ENCODE data around the gene PGGT1B. TPM values are rescaled to one million over a fixed set of nuclear protein-coding genes. Genes with fewer than 3 reads are reported as not detected.

PGGT1B gene
- total RNA-seq, 4 donors from 2014 or later, result 5.5 to 13.2 (median 10.4) TPM

DNA sequence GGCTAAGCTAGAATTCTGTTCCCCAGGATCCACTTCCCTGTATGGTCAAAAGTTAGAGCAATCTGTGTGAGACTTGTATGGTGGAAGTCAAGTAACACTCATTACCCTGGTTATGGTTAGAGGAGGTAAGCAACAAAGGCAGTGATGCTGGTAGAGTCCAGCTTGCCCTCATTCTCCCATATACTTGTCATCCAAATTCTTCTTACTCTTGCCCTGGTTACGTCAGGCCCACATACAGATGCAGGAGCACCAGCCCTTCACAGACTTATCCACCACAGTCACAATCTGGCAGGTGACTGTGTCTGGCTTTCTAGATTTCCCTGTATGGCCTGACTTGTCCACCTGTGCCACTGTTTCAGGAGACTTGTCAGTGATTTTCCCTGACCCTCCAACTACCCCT, 35.4 kb downstream of the PGGT1B start:
- Histone ChIP-seq H3K27ac (no peak overlapping the region), H3K9me3 (no peaks in the 10 kb centered on the region), H3K36me3 (peaks cover 0 to 68% (median 2%) of the 10 kb centered on the region in 3 donors), H3K4me1 (no peaks in the 10 kb centered on the region), H3K4me3 (no peak overlapping the region), H3K27me3 (no peaks in the 10 kb centered on the region)
- no peak for DNase-seq (ENCODE audit: low spot score in 2 of 2)
- TF ChIP-seq POLR2A (IDR thresholded peaks at IDR 0.05), result no peak
- TF ChIP-seq CTCF (IDR thresholded peaks at IDR 0.05), result no peak
- no peak for TF ChIP-seq EP300 (IDR thresholded peaks at IDR 0.05)
- WGBS, 2 donors, result 91 to 100% methylated on average over 1 of the region's 1 CpG

DNA sequence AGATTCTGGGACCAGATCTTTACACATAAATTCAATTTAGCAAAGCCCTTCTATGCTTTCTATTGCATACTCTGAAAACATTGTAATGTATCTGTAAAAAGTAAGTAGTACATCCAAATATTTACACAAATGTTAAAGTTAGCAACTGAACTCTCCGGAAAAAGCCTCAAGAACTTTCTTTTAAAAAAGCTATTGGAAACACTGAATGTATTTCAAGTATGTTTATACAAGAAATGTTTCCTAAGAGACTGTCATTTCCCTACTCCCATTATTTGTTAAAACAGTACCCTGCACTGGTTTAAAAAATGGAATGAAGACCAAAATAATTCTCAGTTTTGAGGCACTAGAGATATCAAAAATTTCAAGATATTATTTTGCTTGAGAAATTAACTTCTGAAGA, 48.1 kb downstream of the PGGT1B start:
- H3K36me3 ChIP-seq, result peaks cover 0 to 42% (median 0%) of the 10 kb centered on the region in 3 donors
- no peak overlapping the region for H3K4me3 ChIP-seq
- H3K4me1 ChIP-seq, result no peaks in the 10 kb centered on the region
- H3K27me3 ChIP-seq, result no peaks in the 10 kb centered on the region
- no peak for TF ChIP-seq CTCF (IDR thresholded peaks at IDR 0.05)
- no peak for TF ChIP-seq EP300 (IDR thresholded peaks at IDR 0.05)
- TF ChIP-seq POLR2A (IDR thresholded peaks at IDR 0.05), result no peak
- H3K9me3 ChIP-seq, result peaks cover 0 to 4% (median 0%) of the 10 kb centered on the region in 4 donors
- H3K27ac ChIP-seq, result no peak overlapping the region
- 55 to 68% methylated on average over 1 of the region's 1 CpG for WGBS, 2 donors
- DNase-seq (ENCODE audit: low spot score in 2 of 2), result no peak

GRCh38 chr5:115209279-115209678, 53.4 kb downstream of the PGGT1B start:
- H3K9me3 ChIP-seq, result no peaks in the 10 kb centered on the region
- H3K27ac ChIP-seq, result no peak overlapping the region
- H3K27me3 ChIP-seq, result no peaks in the 10 kb centered on the region
- peaks cover 0 to 21% (median 0%) of the 10 kb centered on the region in 3 donors for H3K36me3 ChIP-seq
- peak in 1 of 2 donors; percentile 11 for DNase-seq (ENCODE audit: low spot score in 2 of 2)
- WGBS, 2 donors, result 80 to 83% methylated on average over 3 of the region's 3 CpGs
- no peak overlapping the region for H3K4me3 ChIP-seq
- no peaks in the 10 kb centered on the region for H3K4me1 ChIP-seq
- TF ChIP-seq EP300 (IDR thresholded peaks at IDR 0.05) (peak in 1 of 2 donors; percentile 15), CTCF (IDR thresholded peaks at IDR 0.05) (no peak)

DNA sequence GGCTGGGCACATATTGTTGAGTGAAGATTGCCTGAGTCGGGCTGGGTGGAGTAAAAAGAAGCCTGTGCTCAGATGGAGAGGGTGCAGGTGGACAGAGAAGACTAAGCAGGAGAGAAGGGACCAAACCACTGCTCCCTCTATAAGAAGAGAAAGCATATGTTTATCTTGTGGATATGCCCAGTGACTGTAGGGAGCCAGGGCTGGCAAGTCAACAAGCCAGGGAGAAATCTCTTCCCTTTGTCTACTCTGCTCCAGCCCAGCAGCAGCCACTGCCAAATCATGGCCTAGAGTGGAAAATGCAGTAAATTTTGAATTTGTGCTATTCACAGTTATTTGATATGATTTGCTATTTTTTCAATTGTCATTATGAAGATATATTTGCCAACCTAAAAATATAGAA, 59.7 kb downstream of the PGGT1B start:
- no peaks in the 10 kb centered on the region for H3K27me3 ChIP-seq
- peaks cover 0 to 5% (median 0%) of the 10 kb centered on the region in 3 donors for H3K36me3 ChIP-seq
- H3K27ac ChIP-seq, result no peak overlapping the region
- H3K9me3 ChIP-seq, result no peaks in the 10 kb centered on the region
- H3K4me1 ChIP-seq, result no peaks in the 10 kb centered on the region
- no peak for DNase-seq (ENCODE audit: low spot score in 2 of 2)
- 94 to 97% methylated on average over 1 of the region's 1 CpG for WGBS, 2 donors
- H3K4me3 ChIP-seq, result no peak overlapping the region
- no peak for TF ChIP-seq EP300 (IDR thresholded peaks at IDR 0.05)
- no peak for TF ChIP-seq CTCF (IDR thresholded peaks at IDR 0.05)
- no peak for TF ChIP-seq POLR2A (IDR thresholded peaks at IDR 0.05)

GRCh38 chr5:115196161-115196560, 66.5 kb downstream of the PGGT1B start:
- no peaks in the 10 kb centered on the region for H3K27me3 ChIP-seq
- no peaks in the 10 kb centered on the region for H3K36me3 ChIP-seq
- peaks cover 0 to 7% (median 1%) of the 10 kb centered on the region in 4 donors for H3K4me1 ChIP-seq
- no peaks in the 10 kb centered on the region for H3K9me3 ChIP-seq
- no peak for DNase-seq (ENCODE audit: low spot score in 2 of 2)
- no peak overlapping the region for H3K27ac ChIP-seq
- TF ChIP-seq POLR2A (IDR thresholded peaks at IDR 0.05), result no peak
- 79 to 81% methylated on average over 3 of the region's 3 CpGs for WGBS, 2 donors
- H3K4me3 ChIP-seq, result no peak overlapping the region

DNA sequence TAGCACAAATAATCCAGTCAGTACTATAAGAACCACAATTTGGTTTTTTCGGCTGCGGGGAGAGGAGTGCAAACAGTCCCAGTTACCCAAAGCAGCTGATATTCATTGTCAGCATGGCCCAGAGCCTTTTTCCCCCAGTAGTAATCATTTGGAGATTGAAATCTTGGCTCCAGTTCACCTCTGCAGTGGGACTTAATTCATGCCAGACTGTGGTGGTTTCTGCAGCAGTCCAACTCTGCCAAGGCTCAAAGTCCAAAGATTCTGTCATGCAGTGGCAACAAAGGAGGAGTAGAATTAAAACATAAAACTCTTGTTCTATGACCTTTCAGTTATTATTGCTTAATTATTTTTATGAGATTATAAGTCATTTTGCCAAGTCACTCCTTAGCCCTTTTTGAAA, 68.0 kb downstream of the PGGT1B start:
- H3K9me3 ChIP-seq, result no peaks in the 10 kb centered on the region

More for the DNA sequence above, 68.0 kb downstream of the PGGT1B start:
- no peak overlapping the region for H3K4me3 ChIP-seq
- whole genome bisulfite sequencing, 2 donors, result 58 to 80% methylated on average over 2 of the region's 2 CpGs
- H3K27me3 ChIP-seq, result no peaks in the 10 kb centered on the region
- no peaks in the 10 kb centered on the region for H3K36me3 ChIP-seq
- peaks cover 0 to 7% (median 1%) of the 10 kb centered on the region in 4 donors for H3K4me1 ChIP-seq
- no peak for DNase-seq (ENCODE audit: low spot score in 2 of 2)
- TF ChIP-seq POLR2A (IDR thresholded peaks at IDR 0.05) (no peak), CTCF (IDR thresholded peaks at IDR 0.05) (no peak), EP300 (IDR thresholded peaks at IDR 0.05) (no peak)
- no peak overlapping the region for H3K27ac ChIP-seq
